Islet of Langerhans (tissue), 1 donor: ENCODE measurements around the gene ZBTB14.

Source experiments
- FAIRE-seq: peaks from one replicate; lab custom pipeline; 2011; peaks lifted over from hg19 to GRCh38; lab: Jason Lieb, UNC

ZBTB14 gene, protein sequence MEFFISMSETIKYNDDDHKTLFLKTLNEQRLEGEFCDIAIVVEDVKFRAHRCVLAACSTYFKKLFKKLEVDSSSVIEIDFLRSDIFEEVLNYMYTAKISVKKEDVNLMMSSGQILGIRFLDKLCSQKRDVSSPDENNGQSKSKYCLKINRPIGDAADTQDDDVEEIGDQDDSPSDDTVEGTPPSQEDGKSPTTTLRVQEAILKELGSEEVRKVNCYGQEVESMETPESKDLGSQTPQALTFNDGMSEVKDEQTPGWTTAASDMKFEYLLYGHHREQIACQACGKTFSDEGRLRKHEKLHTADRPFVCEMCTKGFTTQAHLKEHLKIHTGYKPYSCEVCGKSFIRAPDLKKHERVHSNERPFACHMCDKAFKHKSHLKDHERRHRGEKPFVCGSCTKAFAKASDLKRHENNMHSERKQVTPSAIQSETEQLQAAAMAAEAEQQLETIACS

DNA sequence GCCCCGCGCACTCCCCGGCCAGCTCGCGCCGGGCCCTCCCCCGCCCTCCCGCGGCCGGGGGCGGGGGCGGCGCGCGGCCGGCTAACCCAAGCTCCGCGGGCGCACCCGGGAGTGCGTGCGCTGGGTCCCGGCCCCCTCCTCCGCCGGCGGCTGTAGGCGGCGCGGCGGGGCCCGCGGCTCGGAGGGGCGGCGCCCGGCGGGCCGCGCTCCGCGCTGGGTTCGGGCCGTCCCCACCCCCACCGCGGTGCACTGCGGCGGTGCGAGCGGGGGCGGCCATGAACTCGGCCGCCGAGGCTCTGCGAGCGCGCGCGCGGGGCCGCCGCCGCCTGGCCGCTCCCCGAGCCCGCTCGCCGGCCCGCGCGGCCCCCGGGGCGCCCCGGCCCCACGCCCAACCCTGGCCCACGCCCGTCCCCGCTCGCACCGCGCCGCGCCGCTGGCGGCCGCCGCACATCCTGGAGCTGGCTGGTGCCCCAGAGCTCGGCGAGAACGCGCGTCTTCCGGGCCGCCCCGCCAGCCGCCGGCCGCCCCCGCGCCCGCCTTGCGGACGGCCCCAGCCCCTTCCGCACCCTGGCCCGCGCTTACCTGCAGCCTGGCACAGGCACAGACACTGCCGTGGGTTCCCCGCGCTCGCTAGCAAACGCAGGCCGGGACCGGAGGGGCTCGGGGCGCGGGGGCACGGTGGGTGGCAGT lies at the start of gene ZBTB14:
Gene ZBTB14, minus strand, starts transcription at position 496 of the 690 bp plus-strand sequence. CDS start 2,480 bp downstream, outside the sequence.
- FAIRE-seq, result no peak

DNA sequence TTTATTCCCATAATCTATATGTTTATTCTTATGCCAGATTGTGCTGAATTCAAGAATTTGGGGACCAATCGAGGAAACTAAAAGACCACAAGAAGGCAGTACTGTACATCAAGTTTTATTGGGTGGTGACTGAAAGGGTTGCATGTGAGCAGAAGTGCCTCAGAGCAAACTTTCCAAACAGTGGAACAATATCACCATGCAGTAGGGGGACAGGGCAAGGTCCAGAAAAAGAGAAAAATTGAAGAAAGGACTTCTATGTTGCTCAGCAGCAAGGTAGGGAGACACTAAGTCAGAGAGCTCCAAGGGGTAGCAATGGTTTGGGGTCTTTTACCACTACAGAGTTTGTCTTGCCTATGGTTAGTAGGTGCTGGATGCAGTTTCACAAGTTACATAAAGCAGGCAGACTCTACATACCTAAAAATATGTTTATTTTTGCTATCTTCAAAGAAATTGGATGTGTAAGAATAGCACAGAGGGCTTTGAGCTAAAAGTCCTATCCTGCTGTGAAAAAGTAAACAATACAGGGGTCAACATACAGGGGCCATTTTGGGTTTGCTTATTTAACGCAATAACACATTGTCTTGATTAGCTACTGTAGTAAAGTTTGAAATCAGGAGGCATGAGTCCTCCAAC lies 43.8 kb upstream of the ZBTB14 start:
- no peak for FAIRE-seq

DNA sequence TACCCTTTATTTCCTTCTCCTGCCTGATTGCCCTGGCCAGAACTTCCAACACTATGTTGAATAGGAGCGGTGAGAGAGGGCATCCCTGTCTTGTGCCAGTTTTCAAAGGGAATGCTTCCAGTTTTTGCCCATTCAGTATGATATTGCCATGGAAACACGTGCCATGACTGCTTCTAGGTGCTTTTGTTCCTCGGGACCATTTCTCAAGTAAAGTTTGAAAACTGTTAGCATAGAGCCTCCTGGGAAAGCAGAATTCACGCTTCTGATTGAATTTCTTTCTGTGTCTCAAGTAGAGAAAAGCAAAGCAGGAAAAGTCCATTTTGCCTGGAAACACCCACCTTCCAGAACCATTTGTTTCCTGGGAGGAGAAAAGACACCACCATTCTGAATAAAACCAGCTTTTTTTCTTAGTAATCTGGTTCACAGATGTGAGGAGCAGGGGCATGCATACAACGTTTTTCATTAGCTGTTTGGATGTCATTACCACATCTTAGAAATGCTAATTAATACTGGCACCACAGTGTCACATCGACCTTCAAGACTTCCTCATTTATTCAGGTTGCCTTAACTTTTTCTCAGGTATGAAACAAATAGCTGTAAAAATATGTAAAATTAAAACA lies 39.0 kb upstream of the ZBTB14 start:
- no peak for FAIRE-seq

DNA sequence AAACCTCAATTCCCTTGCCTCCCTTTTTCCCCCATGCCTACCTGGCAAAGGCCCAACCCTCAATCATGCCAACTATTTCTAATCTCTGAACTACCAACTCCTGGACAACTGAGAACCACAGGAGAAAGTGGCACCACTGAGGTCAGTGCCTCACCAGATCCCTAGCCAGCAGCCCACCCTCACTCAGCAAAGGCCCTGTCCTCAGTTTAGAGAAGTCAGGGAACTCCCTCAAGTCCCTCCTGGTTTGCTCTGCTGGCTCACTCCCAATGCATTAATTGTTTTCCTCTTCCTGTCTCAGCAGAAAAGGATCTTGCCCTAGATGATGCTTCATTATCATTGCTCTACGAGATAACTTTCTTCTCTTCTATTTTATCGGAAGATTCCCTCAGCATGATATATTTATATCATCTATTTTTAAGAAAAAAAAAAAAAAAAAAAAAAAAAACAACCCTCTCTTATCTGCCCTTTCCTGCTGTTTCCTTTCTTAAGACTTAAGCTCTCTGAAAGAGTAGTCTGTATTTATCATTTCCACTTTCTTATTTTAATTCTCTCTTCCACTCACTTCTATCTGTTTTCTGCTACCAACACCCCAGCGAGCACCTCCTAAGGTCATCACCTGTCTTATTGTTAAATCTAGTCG lies 22.7 kb upstream of the ZBTB14 start:
- FAIRE-seq, result no peak

DNA sequence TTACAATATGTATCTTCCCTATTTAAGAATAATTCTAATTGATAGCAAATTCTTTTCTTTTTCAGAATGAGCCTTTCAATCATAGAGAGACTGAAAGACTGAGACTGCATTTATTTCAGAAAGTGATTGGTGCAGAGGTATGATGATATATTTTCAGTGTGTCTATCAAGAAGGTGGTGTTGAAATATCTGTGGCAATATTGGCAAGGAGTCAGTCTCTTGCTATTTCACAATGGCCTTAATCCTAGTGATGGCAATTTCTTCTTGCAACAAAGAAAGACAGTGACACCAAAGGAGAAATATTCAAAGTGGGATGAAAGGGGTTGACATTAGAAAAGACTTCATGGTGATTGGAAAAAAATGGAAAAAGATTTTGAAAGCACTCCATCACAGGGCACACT lies 21.7 kb upstream of the ZBTB14 start:
- FAIRE-seq, result no peak

DNA sequence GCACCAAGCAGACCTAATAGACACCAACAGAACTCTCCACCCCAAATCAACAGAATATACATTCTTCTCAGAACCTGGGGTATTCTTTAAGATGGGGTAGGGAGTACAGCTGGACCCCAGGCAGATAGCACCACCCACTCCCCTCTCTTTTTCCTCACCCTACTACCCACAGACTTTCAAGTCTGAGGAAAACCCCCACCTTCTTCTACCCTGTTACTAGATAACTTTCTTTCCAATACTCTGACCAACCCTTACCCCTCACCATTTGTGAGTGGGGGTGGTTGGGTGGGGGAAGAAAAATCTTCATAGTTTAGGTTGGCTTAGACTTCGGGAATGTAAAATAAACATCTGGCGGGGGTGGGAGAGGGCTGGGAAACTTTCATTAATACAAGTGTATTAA lies 20.3 kb upstream of the ZBTB14 start:
- no peak for FAIRE-seq

DNA sequence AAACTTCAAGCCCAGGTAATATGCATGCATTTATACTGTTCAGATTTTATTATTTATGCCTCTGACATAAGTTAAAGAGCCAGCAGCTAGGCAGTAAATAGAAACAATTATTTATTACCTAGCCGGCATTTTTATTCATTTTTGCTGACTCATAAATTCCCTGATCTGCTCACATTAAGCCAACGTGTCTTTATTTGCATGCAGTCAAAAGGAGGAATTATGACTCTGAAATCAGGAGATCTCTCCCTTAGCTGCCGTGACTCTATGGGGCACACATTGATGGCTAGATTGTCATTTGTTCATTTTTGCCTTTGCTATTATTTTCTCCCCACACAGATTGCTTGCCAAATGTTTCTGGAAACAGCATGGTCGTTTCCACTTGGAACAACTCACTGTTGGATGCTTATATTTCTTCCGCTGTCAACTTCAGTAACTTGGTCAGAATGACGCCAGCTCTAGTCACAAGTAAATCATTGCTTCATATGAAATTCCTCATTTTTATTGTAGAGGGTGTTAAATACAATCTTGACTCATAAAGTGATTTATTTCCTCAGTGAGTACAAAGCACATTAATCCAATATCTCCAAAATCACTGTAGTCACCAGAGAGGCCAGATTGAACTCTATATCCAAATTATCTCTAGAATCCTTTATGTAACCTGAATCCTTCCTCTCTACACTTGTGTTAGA lies 15.9 kb upstream of the ZBTB14 start:
- FAIRE-seq, result no peak

DNA sequence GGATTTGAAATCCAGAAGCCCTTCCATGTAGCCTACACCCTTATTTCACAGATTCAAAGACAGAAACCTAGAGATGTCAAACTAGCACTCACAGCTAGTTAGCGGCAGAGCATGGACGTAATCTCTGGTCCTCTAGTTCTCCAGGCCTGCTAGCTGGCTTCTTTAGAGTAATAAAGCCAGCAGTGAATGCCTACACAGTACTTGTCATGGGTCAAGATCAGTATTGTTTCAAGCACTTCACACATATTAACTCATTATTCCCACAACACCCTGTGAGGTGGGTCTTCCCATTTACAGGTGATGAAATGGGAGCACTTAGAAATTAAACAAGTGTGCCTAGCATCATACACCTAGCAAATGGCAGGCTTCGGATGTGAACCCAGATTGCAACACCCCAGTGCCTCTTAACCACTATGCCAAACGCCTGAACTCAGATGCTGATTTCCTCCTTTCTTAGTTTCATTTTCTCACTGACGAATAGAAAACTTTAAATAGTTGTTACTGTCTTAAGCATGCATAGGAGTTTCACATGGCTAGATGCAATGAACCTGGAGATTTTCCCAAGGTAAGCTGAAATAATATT lies 14.5 kb upstream of the ZBTB14 start:
- FAIRE-seq, result no peak

DNA sequence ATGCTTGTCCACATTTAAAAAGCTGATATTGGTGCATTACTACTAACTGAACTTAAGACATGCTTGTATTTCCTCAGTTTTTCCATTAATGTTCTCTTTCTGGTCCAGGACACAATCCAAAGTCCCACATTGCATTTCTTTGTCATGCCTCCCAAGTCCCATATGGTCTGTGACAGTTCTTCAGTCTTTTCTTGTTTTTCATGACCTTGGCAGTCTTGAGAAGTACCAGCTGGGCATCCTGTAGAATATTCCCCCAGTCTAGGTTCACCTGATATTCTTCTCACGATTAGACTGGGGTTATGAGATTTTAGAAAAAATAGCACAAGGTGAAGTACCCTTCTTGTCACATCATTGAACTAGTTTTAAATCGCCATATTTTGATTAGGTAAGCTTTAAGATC lies 10.3 kb upstream of the ZBTB14 start:
- no peak for FAIRE-seq

DNA sequence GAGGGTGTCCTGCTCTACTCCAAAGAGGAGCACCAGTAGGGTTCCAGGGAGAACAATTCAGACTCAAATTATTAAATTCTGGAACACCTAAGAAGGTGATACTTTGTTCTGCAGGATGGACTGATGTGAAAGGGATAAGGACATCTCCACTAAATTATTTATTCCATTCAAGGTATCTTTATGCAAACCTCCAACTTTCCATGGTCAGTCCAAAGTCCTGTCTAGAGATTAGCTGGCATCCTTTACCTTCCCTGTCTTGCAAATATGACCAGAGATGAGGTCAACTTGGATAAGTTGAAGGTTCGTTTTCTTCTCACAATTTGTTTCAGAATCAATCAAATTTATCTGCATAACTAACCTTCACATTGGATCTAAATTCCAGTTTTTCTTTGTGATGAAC lies 8.7 kb upstream of the ZBTB14 start:
- FAIRE-seq, result no peak

DNA sequence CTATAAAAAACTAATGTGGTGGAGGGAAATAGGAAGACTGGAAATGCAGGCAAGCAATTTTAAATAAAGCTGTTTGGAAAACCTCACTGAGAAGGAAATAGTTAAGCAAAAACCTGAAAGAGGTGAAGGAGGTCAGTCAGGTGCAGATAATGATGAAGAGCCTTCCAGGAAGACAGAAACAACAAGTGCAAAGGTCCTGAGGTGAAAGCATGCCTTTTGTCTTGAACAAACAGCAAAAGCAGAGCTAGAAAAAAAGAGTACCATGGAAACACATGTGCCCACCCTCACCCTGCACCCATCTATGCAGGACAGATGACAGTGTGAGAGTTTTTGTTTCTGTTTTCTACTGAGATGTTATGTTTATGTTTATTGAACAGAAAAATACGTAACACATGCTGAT lies 8.1 kb upstream of the ZBTB14 start:
- FAIRE-seq, result no peak

DNA sequence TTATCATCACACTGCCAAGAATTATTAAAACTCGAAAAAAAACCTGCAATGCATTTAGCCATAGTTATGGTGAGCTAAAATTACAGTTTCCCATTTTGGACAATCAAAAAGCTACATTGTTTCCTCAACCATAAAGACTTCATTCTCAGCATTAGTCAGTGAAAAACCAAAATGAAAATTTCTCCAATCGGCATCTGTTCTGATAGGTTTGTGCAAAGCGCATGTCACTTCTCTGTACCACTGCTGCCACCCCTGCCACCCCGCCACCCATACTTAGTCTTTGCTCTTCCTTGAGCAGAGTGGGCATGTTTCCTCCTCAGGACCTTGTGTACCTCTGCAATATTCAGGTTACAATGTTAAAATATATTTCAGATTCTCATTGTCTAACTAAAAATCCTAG lies 7.1 kb upstream of the ZBTB14 start:
- FAIRE-seq, result no peak

DNA sequence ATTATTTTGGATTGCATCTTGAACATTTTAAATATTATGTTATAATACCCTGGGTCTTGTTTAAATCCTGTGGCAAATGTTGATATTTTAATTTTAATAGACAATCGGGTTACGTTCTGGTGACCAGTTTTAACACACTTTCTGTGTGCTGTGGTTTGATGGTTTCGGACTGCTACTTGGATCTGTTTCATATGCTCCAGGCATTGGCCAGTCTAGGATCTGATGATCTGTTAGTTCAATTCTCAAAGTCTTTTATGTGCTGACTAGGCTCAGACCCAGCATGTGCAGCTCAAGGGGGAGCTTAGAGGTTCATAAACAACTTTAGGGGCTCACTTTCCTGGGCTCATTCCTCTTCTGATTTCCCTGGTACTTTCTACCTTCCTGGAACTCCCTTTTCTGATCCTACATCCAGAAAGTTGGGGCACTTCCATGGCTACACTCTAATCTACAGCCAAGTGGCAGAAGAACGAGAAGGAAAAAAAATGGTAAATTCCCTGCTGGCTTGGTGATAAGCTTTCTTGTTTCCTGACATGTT lies 5.0 kb upstream of the ZBTB14 start:
- FAIRE-seq, result no peak

DNA sequence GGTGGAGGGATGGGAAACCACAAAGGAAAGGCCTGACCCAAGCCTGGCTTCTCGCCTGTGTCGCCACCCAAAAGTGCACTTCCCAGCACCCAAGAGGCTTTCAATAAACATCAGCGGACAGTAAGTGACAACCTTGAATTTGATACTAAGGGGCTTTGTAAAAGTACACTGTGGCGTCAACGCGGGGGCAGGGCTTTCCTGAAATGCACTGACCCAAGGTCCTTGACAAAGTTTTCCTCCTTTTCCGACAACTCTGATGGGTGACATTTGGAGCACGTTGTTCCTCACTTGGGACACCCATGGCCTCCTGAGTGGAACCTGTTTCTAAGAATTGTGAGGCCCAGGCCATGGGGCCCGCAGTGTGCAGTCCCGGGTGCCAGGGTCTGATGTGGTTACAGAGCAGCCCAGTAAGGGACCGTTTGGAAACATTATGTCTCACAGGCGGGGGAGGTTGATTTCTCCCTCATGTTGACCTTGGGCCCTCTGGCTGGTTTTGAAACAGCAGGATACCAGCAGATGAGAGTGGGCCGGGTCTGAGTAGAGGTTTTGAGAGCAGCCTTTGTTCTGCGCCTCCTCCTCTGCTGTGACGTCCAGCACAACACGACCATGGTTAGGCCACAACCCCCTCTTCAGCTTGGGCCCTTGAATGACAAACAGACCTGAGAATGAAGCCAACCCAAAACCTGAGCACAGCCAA lies 2.8 kb upstream of the ZBTB14 start:
- no peak for FAIRE-seq

DNA sequence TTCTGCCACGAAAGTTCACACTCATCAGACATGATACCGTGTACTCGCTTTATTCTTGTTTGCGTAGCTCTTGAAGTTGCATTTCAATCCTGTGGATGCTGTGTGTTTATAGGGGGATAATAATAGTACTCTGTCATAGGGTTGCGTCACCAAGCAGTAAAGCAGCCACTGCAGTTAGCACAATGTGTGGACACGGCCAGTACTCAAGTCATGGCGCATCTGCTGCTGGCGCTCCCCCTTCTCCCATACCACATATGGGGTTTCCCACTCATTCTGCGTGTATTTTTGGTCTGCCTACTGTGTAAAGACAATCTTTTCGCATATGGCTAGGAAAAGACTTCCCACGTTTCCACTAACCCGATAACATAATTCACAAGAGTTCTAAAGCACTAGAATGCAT lies 2.1 kb upstream of the ZBTB14 start:
- no peak for FAIRE-seq

DNA sequence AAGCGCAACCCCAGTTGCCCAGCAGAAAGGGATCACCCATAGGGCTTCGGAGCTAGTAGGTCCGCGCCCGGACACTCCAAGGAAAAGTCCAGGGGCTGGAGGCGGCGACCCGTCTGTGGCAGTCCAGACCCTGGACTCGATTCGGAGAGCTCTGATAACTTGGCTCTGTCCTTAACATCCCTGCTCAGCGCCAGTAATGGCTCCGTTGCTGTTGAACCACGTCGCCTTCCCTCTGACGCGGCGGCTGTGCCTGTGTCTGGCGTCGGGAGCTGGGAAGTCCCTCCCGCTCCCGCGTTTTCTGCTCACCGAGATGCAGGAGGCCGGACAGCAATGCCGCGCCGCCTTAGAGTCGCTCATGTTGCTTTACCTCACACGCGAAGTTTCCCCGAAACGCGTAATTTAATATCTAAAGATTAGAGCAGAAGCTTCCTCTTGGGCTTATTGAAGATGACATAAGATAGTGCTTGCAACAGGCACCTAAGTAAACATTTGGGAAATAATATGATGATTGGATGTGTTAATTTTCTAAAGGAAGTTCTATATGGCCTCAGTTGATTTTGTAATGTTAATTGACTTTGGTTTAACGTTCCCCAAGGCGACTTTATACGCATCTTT lies 1.3 kb upstream of the ZBTB14 start:
- no peak for FAIRE-seq

DNA sequence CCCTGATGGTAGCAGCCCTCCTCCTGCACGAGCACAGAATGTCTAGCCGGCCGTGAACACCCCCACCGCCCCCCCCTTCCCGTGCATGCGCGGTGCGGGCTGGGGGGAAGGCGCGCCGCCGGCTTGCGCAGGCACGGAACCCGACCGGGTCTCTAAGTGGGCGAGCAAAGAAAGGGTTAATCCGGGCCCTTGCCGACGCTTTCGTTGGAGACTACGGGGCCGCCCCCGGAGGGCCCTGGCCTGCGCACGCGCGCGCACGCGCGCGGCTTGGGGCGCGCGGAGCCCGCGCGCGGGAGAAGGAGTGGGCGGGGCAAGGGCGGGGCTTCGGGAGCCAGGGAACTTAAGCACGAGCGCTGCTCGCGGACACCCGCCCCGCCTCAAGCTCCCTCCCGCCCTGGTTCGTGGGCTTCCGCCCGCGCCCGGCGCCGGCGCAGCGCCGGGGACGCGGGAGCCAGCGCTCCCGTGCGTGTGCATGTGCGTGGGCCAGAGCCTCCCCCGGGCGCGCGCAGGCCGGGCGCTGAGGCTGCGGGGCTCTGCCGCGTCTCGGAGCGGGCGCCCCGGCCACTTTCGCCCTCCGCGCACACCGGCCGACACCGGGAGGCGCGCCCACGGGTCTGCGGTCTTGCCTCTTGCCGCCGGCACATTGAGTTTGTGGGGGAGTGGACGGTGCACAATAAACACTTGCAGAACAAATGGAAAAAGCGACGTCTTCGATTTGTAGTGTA lies 617 bp upstream of the ZBTB14 start:
- no peak for FAIRE-seq

DNA sequence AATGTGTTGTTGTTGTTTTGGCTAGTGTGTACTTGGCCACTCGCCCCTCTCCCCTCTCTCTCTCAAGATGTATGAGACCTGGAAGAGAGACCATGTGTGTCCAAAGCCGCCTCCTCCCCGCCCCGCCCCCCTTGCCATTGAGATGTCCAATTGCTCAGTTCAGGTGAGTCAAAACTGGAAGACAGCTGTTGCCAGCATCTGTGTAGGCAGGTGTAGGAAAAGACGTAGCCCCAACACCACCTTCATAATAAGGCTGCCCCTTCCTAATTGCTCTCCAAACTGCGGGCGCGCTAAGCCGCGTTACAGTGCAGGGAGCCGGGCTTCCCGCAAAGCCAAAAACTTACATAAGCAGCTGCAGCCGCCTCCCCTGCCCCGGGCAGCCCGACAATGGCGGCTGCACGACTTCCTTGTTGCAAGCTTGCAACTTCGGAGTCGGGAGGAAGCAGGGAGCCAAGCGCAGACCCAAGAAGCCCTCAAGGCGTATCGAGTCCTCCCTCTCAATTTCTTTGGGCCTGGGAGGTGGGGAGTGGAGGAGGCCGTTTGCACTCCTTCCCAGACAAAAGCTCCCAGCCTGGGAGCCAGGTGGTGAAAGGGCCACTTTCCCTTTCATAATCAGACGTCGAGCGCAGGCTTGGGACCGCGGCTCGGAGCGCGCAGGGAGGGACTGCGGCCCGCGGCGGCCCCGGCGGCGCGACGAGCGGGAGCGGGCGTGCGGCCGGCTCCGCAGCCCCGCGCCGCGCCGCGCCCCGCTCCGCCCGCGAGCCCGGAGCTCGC lies 882 bp downstream of the ZBTB14 start:
- FAIRE-seq, result no peak

DNA sequence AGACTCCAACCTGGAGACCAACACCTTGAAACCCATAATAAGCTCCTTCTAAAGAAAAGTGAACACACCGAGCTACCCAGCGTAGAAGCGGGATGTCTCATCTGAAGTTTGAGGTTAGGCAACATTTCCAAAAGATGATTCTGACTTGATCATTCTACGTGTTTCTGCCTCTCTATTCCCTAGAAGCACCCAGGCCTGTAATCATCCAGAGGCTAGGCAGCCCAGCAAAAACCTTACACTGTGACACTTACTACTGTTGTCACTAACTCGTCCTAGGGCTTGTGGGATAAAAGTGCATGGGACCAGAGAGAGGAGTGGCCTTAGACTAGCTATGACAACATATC lies 1.4 kb downstream of the ZBTB14 start:
- FAIRE-seq, result no peak
